GM21737 (cell line): ENCODE results near the gene SPATS2.
"Not testable (repeated sequence)": the region's sequence is repeated elsewhere in the genome, so short reads cannot be mapped to it uniquely, and the experiment has no call there.

ENCODE experiments used
- ATAC-seq: cut with Tn5 transposase; IDR thresholded peaks from one replicate; pipeline ENCODE4 v1.9.1; 2021; ENCODE audit warnings: mild to moderate bottlenecking, moderate library complexity; ENCODE audit not compliant: unreplicated experiment

SPATS2 gene

GRCh38 chr12:49507139-49507538 lies 139.9 kb downstream of the SPATS2 start:
- ATAC-seq = no peak

GRCh38 chr12:49509681-49510080 lies 142.4 kb downstream of the SPATS2 start:
- not testable (repeated sequence) for ATAC-seq

- no peak for ATAC-seq
Measured at GRCh38 chr12:49511410-49511809, 144.1 kb downstream of the SPATS2 start.

DNA sequence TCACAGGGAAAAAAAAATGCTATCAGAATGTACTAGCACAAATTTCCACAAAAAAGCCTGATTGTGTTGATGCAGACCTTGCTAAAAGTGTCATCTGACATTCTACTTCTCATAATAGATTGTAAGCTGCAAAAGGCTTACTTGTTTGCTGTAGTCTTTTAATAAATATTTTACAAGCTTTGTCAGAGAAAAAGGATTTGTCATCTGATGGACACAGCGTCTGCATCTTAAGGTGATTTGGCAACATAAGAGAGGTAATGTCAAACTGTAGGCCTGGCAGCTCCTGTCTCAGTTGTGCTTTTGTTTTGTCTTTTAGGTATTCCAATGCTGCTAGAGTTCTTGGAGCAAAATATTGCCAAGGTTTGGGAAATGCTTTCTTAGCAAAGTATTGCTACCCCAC lies 145.3 kb downstream of the SPATS2 start:
- no peak for ATAC-seq

DNA sequence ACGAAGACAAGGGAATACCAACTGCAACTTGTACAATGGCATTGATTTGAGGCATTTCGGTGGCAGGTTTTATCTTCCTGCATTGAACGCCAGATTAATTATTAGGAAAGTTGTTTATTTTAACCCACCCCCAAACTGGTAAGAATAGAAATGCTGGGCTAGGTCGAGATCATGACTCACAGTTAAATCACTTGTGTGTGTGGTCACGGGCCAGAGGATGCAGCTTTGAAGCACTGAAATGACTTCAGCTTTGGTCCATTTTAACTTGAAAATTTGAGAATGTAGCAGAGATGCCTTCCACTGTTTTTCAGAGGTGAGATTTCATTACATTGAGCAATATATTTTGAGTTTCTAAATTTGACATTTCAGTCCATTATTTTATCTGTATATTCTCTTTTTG lies 148.0 kb downstream of the SPATS2 start:
- ATAC-seq = no peak

- no peak for ATAC-seq
Measured at GRCh38 chr12:49518914-49519573, 151.8 kb downstream of the SPATS2 start.

- ATAC-seq = no peak
Measured at GRCh38 chr12:49519574-49519936, 152.3 kb downstream of the SPATS2 start.

GRCh38 chr12:49521389-49521788 lies 154.1 kb downstream of the SPATS2 start:
- no peak for ATAC-seq

DNA sequence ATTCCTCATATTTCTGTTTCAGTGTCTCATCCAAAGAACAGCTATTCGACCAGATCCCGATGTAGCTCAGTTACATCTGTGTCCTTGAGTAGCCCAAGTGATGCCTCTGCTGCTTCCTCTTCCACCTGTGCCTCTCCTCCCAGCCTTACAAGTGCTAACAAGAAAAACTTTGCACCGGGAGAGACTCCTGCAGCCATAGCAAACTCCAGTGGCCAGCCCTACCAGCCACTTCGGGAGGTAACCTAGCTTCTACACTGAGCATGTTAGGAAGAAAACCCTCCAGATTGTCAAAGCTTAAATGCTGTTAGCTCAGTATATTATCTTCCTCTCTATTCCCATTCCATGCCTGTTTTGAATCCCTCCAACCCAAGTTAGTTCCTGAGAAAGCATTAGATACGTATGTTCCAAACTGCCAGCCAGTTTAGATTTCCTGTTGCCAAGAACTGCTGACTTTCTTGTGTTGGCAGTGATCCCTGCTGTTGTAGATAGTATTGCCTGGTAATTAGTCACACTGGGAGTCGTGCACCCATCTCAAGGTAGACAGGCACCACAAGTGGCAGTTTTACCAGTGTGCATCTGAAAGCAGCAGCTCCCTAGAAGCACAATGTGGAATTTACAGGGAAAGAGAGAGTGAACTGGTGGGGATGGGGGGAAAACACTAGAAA lies 157.5 kb downstream of the SPATS2 start:
- no peak for ATAC-seq

DNA sequence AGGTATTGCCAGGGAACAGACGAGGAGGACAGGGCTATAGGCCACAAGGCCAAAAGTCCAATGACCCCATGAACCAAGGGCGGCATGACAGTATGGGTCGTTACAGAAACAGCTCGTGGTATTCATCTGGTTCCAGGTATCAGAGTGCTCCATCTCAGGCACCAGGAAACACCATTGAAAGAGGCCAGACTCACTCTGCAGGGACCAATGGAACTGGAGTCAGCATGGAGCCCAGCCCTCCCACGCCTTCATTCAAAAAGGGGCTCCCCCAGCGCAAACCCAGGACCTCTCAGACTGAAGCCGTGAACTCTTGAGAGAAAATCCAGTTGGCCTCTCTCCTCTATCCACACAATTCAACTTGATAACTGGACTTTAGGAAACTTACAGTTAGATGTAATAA lies 158.7 kb downstream of the SPATS2 start:
- ATAC-seq = no peak

GRCh38 chr12:49527361-49528130 lies 160.3 kb downstream of the SPATS2 start:
- ATAC-seq = no peak

- ATAC-seq = no peak
Measured at GRCh38 chr12:49529414-49529813, 162.2 kb downstream of the SPATS2 start.

GRCh38 chr12:49531745-49532144 lies 164.5 kb downstream of the SPATS2 start:
- no peak for ATAC-seq

GRCh38 chr12:49533331-49533730 lies 166.1 kb downstream of the SPATS2 start:
- no peak for ATAC-seq

GRCh38 chr12:49534122-49534521 lies 166.9 kb downstream of the SPATS2 start:
- ATAC-seq = not testable (repeated sequence)

GRCh38 chr12:49534731-49535278 lies 167.5 kb downstream of the SPATS2 start:
- no peak for ATAC-seq

- ATAC-seq = no peak
Measured at GRCh38 chr12:49535921-49536525, 168.8 kb downstream of the SPATS2 start.

DNA sequence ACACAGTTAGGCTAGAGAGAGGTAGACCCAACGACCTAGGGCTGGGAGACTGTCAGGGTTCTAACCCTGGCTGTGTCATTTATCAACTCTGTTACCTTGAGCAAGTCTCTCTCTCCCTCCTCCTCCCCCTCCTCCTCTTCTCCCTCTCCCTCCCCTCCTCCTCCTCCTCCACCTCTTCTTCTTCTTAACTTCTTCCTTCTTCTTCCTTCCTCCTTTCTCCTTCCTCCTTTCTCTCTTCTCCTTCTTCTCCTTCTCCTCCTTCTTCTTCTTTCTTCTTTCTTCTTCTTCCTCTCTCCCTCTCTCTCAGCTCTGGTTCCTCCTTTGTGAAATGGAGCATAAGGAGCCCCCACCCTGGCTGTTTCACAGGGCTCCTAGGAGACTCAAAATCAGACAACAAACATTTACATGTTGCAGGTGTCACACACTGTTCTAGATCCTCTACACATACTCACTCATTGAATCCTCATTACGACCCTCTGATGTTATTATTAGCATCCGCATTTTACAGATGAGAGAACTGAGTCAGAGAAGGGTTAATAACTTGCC lies 169.3 kb downstream of the SPATS2 start:
- ATAC-seq = no peak

- ATAC-seq = no peak
Measured at GRCh38 chr12:49537231-49537751, 170.0 kb downstream of the SPATS2 start.

- no peak for ATAC-seq
Measured at GRCh38 chr12:49537752-49538509, 170.7 kb downstream of the SPATS2 start.
